Hindlimb muscle (tissue), 1 donor: ENCODE measurements around the gene PCK1. TPM values are rescaled to one million over a fixed set of nuclear protein-coding genes. Genes with fewer than 3 reads are reported as not detected.

Experiments used
- DNase-seq: peaks from one replicate; pipeline ENCODE4 v3.0.0-alpha.2; 2013
- polyA plus RNA-seq: library from polyadenylated mRNA; unstranded; fragments of 120-200 nt; gene quantifications from one replicate; pipeline ENCODE4 v1.2.1, GENCODE V29; 2013; ENCODE audit not compliant: insufficient read length

The PCK1 gene
- polyA plus RNA-seq, 1 donor, result 3.2 TPM

DNA sequence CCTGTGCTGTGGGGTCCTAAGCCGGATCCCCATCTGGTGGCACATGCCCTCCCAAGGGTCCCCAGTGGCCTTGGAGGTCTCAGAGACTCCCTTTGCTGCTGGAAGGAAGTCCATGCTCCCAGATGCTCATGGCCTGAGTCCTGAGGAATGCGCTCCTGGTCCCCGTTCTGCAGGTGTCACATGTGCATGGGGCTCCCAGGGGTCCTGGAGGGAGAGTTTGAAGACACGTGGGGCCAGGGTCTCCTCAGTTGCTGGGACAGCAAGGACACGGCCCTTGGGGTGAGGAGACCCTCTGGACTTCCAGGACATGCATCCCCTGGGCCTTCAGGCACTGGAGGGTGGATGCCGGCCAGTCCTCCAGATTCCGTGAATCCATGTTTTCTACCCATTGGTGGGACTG lies 47.6 kb downstream of the PCK1 start:
- DNase-seq, result no peak

- DNase-seq, result no peak
Observed at GRCh38 chr20:57609086-57609841, 48.4 kb downstream of the PCK1 start.

GRCh38 chr20:57609842-57610167 lies 48.9 kb downstream of the PCK1 start:
- DNase-seq, result no peak

DNA sequence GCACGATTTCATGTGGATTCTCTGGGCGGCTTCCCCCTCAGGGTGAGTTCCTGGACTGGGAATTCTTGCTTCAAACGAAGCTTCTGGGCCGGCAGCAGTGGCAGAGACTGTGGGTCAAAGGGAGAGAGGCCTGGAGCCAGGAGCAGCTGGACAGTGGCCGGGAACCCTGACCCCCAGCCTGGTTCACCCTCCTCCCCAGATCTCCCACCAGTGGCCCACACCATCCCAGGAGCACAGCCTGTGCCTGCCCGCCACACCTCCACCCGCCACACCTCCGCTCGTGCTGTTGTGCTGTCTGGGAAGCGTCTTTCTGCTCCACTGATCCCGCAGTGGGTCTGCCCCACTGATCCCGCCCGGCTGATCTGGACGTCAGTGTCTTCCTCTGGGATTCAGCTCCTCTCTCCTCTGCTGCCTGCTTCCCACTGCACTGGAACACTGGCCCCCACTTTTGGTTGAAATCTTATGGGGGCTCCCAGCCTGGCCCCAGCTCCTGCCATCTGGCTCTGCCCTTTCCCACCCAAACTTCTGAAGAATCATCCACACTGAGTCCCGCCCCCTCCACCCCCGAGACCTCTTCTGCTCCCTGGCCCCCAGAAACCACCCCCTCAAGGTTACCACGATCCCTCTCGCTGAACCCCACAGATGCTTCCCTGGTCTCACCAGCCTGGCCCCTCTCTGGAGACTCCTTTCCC lies 49.5 kb downstream of the PCK1 start:
- DNase-seq, result no peak

DNA sequence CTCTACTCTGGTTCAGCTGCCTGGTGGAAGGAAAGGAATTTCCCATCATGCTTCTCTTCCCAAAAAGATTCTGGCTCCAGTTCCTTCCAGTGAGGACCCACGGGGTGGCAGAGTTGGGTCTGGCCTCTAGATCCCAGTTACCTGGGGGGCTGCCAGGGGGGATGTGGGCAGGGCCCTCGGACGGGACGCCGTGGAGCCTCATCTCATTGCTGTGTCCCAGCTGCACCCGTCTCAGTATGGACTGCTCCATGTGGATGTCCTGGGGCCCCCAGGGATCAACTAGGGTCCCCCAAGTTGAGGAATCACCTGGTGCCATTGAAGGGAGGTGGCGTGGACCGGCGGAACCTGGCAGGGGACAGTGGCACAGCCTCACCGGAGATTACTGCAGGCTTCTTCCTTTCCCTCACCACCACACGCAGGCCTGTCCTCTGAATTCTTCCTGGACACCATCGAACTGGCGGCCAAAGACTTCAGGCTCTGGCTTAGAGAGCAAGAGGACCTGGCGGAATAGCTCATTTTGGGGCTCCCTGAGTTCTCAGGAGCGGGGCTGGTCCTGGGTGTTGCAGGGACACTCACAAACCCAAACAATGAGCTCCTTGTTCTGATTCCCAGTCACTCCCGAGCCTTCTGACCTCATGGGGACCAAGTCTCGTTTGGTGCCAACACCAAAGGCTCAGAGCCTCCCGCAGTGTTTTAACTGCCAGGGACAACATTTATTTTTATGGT lies 50.8 kb downstream of the PCK1 start:
- no peak for DNase-seq

- no peak for DNase-seq
Observed at GRCh38 chr20:57612436-57612835, 51.5 kb downstream of the PCK1 start.

- DNase-seq, result no peak
Observed at GRCh38 chr20:57612916-57613315, 52.0 kb downstream of the PCK1 start.

GRCh38 chr20:57613481-57613921 lies 52.6 kb downstream of the PCK1 start:
- DNase-seq, result no peak

DNA sequence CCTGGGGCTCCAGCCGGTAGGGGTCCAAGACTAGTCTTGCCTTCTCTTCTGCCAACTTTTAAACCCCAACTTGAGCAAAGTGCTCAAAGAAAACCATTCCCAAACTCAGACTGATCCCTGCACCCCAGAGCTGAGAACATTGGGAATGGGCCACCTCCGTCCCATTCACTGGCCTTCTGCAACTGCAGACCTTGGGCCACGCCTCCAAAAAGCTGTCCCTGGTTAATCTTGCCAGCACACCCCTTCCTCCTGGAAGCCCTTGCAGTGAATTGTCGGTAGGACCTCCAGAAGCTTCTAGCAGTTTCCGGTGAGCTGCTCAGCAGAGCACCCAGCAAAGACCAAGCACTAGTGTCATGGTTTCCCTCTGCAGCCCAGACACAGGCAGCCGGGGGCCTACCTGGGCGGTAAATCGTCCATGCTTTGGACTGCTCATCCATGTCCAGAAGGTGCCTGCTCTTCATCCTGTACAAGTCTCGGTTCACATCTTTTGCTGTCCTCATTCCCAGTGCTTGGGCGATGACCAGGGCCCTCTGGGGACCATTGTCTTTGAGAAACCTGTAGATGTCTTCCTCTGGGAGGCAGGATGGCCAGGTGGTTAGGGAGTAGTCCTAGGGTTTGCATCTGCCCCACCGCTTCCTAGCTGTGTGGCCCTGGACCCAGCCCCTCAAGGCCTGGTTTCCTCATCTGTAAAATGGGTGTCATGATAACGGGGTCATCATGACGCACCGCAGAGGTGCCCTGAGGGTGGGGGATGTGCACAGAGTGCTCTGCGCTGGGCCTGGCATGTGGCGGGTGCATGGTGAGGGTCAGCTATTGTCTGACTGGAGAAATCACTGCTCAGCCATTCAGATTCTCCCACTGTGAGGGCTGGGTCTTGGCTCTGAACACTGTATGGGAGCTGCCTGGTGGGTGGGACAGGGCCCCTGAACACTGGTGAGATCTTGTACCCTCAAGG lies 53.9 kb downstream of the PCK1 start:
- no peak for DNase-seq

GRCh38 chr20:57615445-57615811 lies 54.5 kb downstream of the PCK1 start:
- no peak for DNase-seq

- no peak for DNase-seq
Observed at GRCh38 chr20:57616143-57616951, 55.4 kb downstream of the PCK1 start.

DNA sequence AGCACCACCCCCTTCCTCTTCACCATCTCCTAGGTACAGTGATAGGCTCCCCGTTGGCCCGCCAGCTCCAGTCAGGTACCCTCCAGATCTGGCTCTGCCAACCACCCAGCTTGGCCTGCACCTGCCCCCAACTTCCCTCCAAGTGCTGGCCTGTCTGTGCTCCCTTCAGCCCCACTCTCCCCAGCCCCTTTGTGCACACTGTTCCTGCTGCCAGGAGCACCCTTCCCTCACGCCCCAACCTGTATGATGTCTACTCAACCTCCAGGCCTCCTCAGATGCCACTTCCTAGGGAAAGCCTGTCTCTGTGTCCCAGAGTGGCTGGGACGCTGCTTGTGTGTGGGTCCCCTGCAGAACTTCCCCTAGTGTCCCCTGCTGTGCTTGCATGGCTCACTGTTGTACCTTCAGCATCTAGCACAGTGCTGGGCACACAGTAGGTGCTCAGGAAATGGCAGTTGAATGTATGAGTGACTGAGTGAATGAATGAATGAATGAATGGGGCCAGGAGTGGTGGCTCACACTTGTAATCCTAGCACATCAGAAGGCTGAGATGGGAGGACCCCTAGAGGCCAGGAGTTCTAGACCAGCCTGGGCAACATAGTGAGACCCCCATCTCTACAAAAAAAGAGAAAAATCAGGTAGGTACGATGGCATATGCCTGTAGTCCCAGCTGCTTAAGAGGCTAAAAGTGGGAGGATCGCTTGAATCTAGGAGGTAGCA lies 56.3 kb downstream of the PCK1 start:
- no peak for DNase-seq

Other genes starting within 250 kb of the PCK1 start
- not detected for gene SPO11, start 231.3 kb upstream of the PCK1 start, polyA plus RNA-seq
- gene RAE1, start 209.9 kb upstream of the PCK1 start, polyA plus RNA-seq, result 27.3 TPM
- gene RBM38, start 169.7 kb upstream of the PCK1 start, polyA plus RNA-seq, result 72.6 TPM
- gene CTCFL, start 36.0 kb upstream of the PCK1 start, polyA plus RNA-seq, result 0.21 TPM
- gene ZBP1, start 59.3 kb downstream of the PCK1 start, polyA plus RNA-seq, result not detected
- 31.7 TPM for gene PMEPA1, start 148.9 kb downstream of the PCK1 start, polyA plus RNA-seq